H1 (cell line): ENCODE data around the gene TSC22D3. TPM values are rescaled to one million over a fixed set of nuclear protein-coding genes. Genes with fewer than 3 reads are reported as not detected.

Experiments
- CTCF ChIA-PET: fragments of 300-600 bp; sonication (Branson Sonifier 250); formaldehyde crosslinking; loops from one replicate; lab custom pipeline; 2021; ENCODE audit not compliant: partially characterized antibody; lab: Charles Lee
- POLR2A ChIA-PET: fragments of 300-600 bp; sonication (Branson Sonifier 250); formaldehyde crosslinking; loops from one replicate; lab custom pipeline; 2021; ENCODE audit warnings: inconsistent platforms; ENCODE audit not compliant: partially characterized antibody; lab: Charles Lee
- DNase-seq, 2 experiments: peaks; one replicate each; pipeline versions ENCODE4 v3.0.0 to v3.0.0-alpha.2; 2010 to 2022; ENCODE audit warnings: low spot score in 2 of 2, low read depth in 1 of 2, mixed read lengths in 1 of 2
- FAIRE-seq: peaks from 2 replicates; lab custom pipeline; 2011; peaks lifted over from hg19 to GRCh38; lab: Jason Lieb, UNC
- H2AFZ ChIP-seq: 2 replicates; pipeline ENCODE4 v1.8.1; 2012; ENCODE audit warnings: low read length, inconsistent platforms
- H2AK5ac ChIP-seq: 2 replicates; pipeline ENCODE4 v1.6.1; 2013; ENCODE audit warnings: low read depth, low read length
- H2BK120ac ChIP-seq: replicated peaks from 2 replicates; pipeline ENCODE3; 2013; ENCODE audit warnings: low read depth, low read length, inconsistent platforms
- H2BK12ac ChIP-seq: 2 replicates; pipeline ENCODE4 v1.6.1; 2013; ENCODE audit warnings: low read depth, low read length
- H2BK15ac ChIP-seq: 2 replicates; pipeline ENCODE4 v1.6.1; 2013; ENCODE audit warnings: low read length
- H2BK20ac ChIP-seq: 2 replicates; pipeline ENCODE4 v1.6.1; 2013; ENCODE audit warnings: low read length
- H2BK5ac ChIP-seq: 2 replicates; pipeline ENCODE4 v1.6.1; 2013; ENCODE audit warnings: low read depth, low read length
- H3K14ac ChIP-seq: 2 replicates; pipeline ENCODE4 v1.6.1; 2013; ENCODE audit warnings: inconsistent platforms; ENCODE audit not compliant: insufficient read length
- H3K18ac ChIP-seq: 2 replicates; pipeline ENCODE4 v1.6.1; 2013; ENCODE audit warnings: low read length; ENCODE audit errors: extremely low read depth
- H3K23ac ChIP-seq: 2 replicates; pipeline ENCODE4 v1.6.1; 2013; ENCODE audit warnings: inconsistent platforms; ENCODE audit not compliant: insufficient read length
- H3K23me2 ChIP-seq: 2 replicates; pipeline ENCODE4 v1.6.1; 2013; ENCODE audit warnings: low read depth, low read length
- H3K27ac ChIP-seq: 2 replicates; pipeline ENCODE4 v1.6.1; 2011; ENCODE audit warnings: low read depth, low read length, inconsistent platforms
- H3K27me3 ChIP-seq, 4 experiments: replicated peaks in 1 of 4; 1 replicate in 1 of 4; 2 replicates in 3 of 4; pipeline versions ENCODE4 v1.6.1 to v1.8.1; 2011 to 2013; ENCODE audit warnings: low read length in 3 of 4, mild to moderate bottlenecking in 3 of 4, inconsistent platforms in 2 of 4, mixed read lengths in 2 of 4, moderate library complexity in 1 of 4; ENCODE audit not compliant: control insufficient read depth in 3 of 4, insufficient read depth in 3 of 4; ENCODE audit errors: extremely low read depth in 1 of 4
- H3K36me3 ChIP-seq, 4 experiments: 2 replicates each; pipeline versions ENCODE4 v1.6.1 to v1.8.1; 2011 to 2013; ENCODE audit warnings: mild to moderate bottlenecking in 4 of 4, low read length in 3 of 4, moderate library complexity in 2 of 4, control low read depth in 1 of 4, inconsistent platforms in 1 of 4; ENCODE audit not compliant: insufficient read depth in 4 of 4, control insufficient read depth in 2 of 4
- H3K4ac ChIP-seq: replicated peaks from 2 replicates; pipeline ENCODE3; 2013; ENCODE audit warnings: low read length, low read depth, mixed read lengths, inconsistent platforms; ENCODE audit not compliant: insufficient read length
- H3K4me1 ChIP-seq, 4 experiments: replicated peaks in 1 of 4; 1 replicate in 1 of 4; 2 replicates in 3 of 4; pipeline versions ENCODE4 v1.6.1 to v1.8.1; 2011 to 2013; ENCODE audit warnings: low read length in 3 of 4, inconsistent platforms in 2 of 4, mixed read lengths in 1 of 4; ENCODE audit not compliant: insufficient read depth in 4 of 4, control insufficient read depth in 3 of 4
- H3K4me2 ChIP-seq, 2 experiments: 2 replicates each; pipeline versions ENCODE4 v1.6.1 to v1.8.1; 2011 to 2013; ENCODE audit warnings: low read depth in 2 of 2, low read length in 2 of 2, control low read depth in 1 of 2, inconsistent platforms in 1 of 2, mild to moderate bottlenecking in 1 of 2; ENCODE audit not compliant: insufficient read depth in 1 of 2
- H3K4me3 ChIP-seq, 4 experiments: fragments of 200-600, 300-600 bp in 1 of 4; sonication (generic), shearing (Covaris generic), sonication (Bioruptor Twin) in 1 of 4; 2 replicates each; pipeline versions ENCODE4 v1.5.1 to v1.8.1; 2011 to 2016; ENCODE audit warnings: low read length in 4 of 4, low read depth in 3 of 4, control low read depth in 2 of 4, inconsistent platforms in 2 of 4, mild to moderate bottlenecking in 2 of 4, mixed read lengths in 1 of 4, moderate library complexity in 1 of 4; ENCODE audit not compliant: insufficient read depth in 2 of 4; ENCODE audit errors: extremely low read depth in 1 of 4
- H3K56ac ChIP-seq: replicated peaks from 2 replicates; pipeline ENCODE3; 2013; ENCODE audit warnings: low read depth, mild to moderate bottlenecking, mixed read lengths, low read length, inconsistent platforms; ENCODE audit not compliant: insufficient read length
- H3K79me1 ChIP-seq: 2 replicates; pipeline ENCODE4 v1.6.1; 2013; ENCODE audit warnings: low read depth, low read length, control low read depth
- H3K79me2 ChIP-seq, 2 experiments: 2 replicates each; pipeline versions ENCODE4 v1.6.1 to v1.8.1; 2012 to 2013; ENCODE audit warnings: low read length in 2 of 2, mild to moderate bottlenecking in 2 of 2, inconsistent platforms in 1 of 2; ENCODE audit not compliant: insufficient read depth in 2 of 2, control insufficient read depth in 1 of 2
- H3K9ac ChIP-seq, 4 experiments: replicated peaks in 1 of 4; 1 replicate in 1 of 4; 2 replicates in 3 of 4; pipeline versions ENCODE4 v1.6.1 to v1.8.1; 2011 to 2013; ENCODE audit warnings: low read depth in 3 of 4, low read length in 3 of 4, control low read depth in 2 of 4, mild to moderate bottlenecking in 2 of 4, moderate library complexity in 2 of 4, inconsistent platforms in 1 of 4; ENCODE audit errors: extremely low read depth in 1 of 4
- H3K9me3 ChIP-seq, 2 experiments: 2 replicates each; pipeline versions ENCODE4 v1.6.1 to v1.8.1; 2012 to 2013; ENCODE audit warnings: mild to moderate bottlenecking in 2 of 2, moderate library complexity in 2 of 2, control low read depth in 1 of 2, inconsistent platforms in 1 of 2, low read depth in 1 of 2, low read length in 1 of 2, mixed read lengths in 1 of 2; ENCODE audit not compliant: insufficient read depth in 2 of 2
- H4K20me1 ChIP-seq, 2 experiments: replicated peaks in 1 of 2; 2 replicates each; pipeline versions ENCODE3 to v1.8.1; 2011 to 2013; ENCODE audit warnings: inconsistent platforms in 2 of 2, low read length in 2 of 2, mild to moderate bottlenecking in 1 of 2; ENCODE audit not compliant: insufficient read depth in 2 of 2, control insufficient read depth in 1 of 2
- H4K5ac ChIP-seq: 2 replicates; pipeline ENCODE4 v1.6.1; 2013; ENCODE audit warnings: low read length, low read depth, mixed read lengths, inconsistent platforms; ENCODE audit not compliant: insufficient read length
- H4K8ac ChIP-seq: 2 replicates; pipeline ENCODE4 v1.8.0; 2013; ENCODE audit warnings: mild to moderate bottlenecking, moderate library complexity, low read length, inconsistent platforms; ENCODE audit not compliant: insufficient read depth; ENCODE audit errors: extremely low read depth
- H4K91ac ChIP-seq: replicated peaks from 2 replicates; pipeline ENCODE3; 2013; ENCODE audit warnings: low read length, mixed read lengths, inconsistent platforms; ENCODE audit not compliant: insufficient read length
- CHD1 ChIP-seq: IDR thresholded peaks from 2 replicates; pipeline ENCODE4 v1.6.1; 2012; ENCODE audit warnings: low read depth, low read length, improper control_type of control experiment
- KDM4A ChIP-seq: IDR thresholded peaks from one replicate; pipeline ENCODE4 v1.7.1; 2012; ENCODE audit warnings: low read depth, mild to moderate bottlenecking, moderate library complexity, low read length, inconsistent platforms; ENCODE audit not compliant: severe bottlenecking
- KDM5A ChIP-seq: fragments of 200-600 bp; IDR thresholded peaks from 2 replicates; pipeline ENCODE4 v1.7.1; 2012; ENCODE audit warnings: mild to moderate bottlenecking, low read length, inconsistent platforms, mixed read lengths
- RXRA ChIP-seq: IDR thresholded peaks from 2 replicates; pipeline ENCODE4 v1.6.1; 2011; ENCODE audit warnings: low read depth, mild to moderate bottlenecking, low read length, moderate library complexity; ENCODE audit not compliant: insufficient read depth
- ZNF274 ChIP-seq: IDR thresholded peaks from 2 replicates; pipeline ENCODE4 v1.7.0; 2012; ENCODE audit warnings: low read length, borderline replicate concordance; ENCODE audit errors: extremely low read depth
- WGBS, 2 experiments: shearing (Covaris generic) in 1 of 2; methylation state at CpG; one replicate each; pipeline versions ENCODE4 v1.1.6 to v1.1.7; 2013 to 2015; ENCODE audit warnings: low lambda C conversion rate in 2 of 2, mixed read lengths in 2 of 2, inconsistent platforms in 1 of 2, low coverage in 1 of 2, missing lambda C conversion rate in 1 of 2; ENCODE audit not compliant: insufficient replicate concordance in 2 of 2, insufficient coverage in 1 of 2, insufficient read length in 1 of 2; ENCODE audit errors: extremely low coverage in 1 of 2, missing lambda C conversion rate in 1 of 2; 5-methylcytosine and 5-hydroxymethylcytosine counted together
- polyA plus RNA-seq, 7 experiments: library from polyadenylated mRNA; depleted of rRNA in 3 of 7; stranded (reverse) in 5 of 7; unstranded in 2 of 7; fragments of >200 nt in 5 of 7; fragments of 200-250 nt in 2 of 7; gene quantifications; 1 replicate in 5 of 7; 2 replicates in 1 of 7; 4 replicates in 1 of 7; pipeline versions ENCODE4 v1.2.1 to v1.2.3, GENCODE V29; 2011 to 2013; ENCODE audit warnings: missing spikeins in 2 of 7, mixed read lengths in 2 of 7
- total RNA-seq: library from RNA; stranded (reverse); fragmentation: NEBNext Ultra II Directional; extraction: Animal tissue kit (Norgen Biotek cat#: 25700); gene quantifications from 2 replicates; pipeline ENCODE4 v1.2.1, GENCODE V29; 2021

The TSC22D3 gene
- total and polyA plus RNA-seq, 2 of the 8 experiments (the other 6 are each of a cell fraction or from before 2014, with no cell fraction given) = 7.6 to 12.9 TPM

- H3K79me1 ChIP-seq = no peaks in the 10 kb centered on the region
- H4K5ac ChIP-seq = no peak overlapping the region
- peak overlapping the region; percentile 48; the same call in 1 of the 2 replicates for H3K18ac ChIP-seq
- ChIA-PET CTCF (interaction anchor here (0.6 to 2.0 kb wide), 3 partner anchors 17 to 35 kb away, joined by 3 to 8 read pairs (median 8); partner anchors contain the start of gene NCBP2L), POLR2A (interaction anchor here (1.0 to 2.6 kb wide), 6 partner anchors 10 to 69 kb away, joined by 3 to 13 read pairs (median 5); no protein-coding TSS in a partner anchor)
- no peak overlapping the region for H3K56ac ChIP-seq
- H4K20me1 ChIP-seq = no peaks in the 10 kb centered on the region
- no peak overlapping the region; the same call in 1 of the 2 replicates for H3K27ac ChIP-seq
- H4K8ac ChIP-seq = no peak overlapping the region
- H3K9me3 ChIP-seq = no peaks in the 10 kb centered on the region
- H2AFZ ChIP-seq = no peak overlapping the region
- 0 out of 2 replicates have a peak overlapping the region, but pooled peaks have one; percentile 61 for H2BK20ac ChIP-seq
- H2BK5ac ChIP-seq = 0 out of 2 replicates have a peak overlapping the region, but pooled peaks have one; percentile 24
- 59% methylated on average over 7 of the region's 7 CpGs; no CpG with 5 or more reads in 1 of the 2 experiments for WGBS, 2 experiments
- H3K23ac ChIP-seq = no peak overlapping the region
- H3K4me3 ChIP-seq = peak overlapping the region in 1 of 4 experiments; percentile 62; a peak in 4 of 8 replicates
- no peak overlapping the region for H2BK120ac ChIP-seq
- H3K14ac ChIP-seq = no peak overlapping the region
- H3K4me2 ChIP-seq = peak overlapping the region; percentile 62 to 79
- peaks cover 2 to 15% (median 7%) of the 10 kb centered on the region in 4 experiments; a peak in 6 of 7 replicates for H3K4me1 ChIP-seq
- DNase-seq = no peak
- TF ChIP-seq KDM5A = no peak
- no peak for TF ChIP-seq CHD1
- TF ChIP-seq RXRA = no peak
- no peak for TF ChIP-seq ZNF274
- TF ChIP-seq KDM4A = no peak
- FAIRE-seq = peak; percentile 57
- no peaks in the 10 kb centered on the region for H3K79me2 ChIP-seq
- H2BK12ac ChIP-seq = peak overlapping the region; percentile 19; the same call in 1 of the 2 replicates
- H3K23me2 ChIP-seq = no peaks in the 10 kb centered on the region; the same call in 1 of the 2 replicates
- H3K36me3 ChIP-seq = no peaks in the 10 kb centered on the region
- peaks cover 0 to 1% (median 0%) of the 10 kb centered on the region in 4 experiments; a peak in 2 of 7 replicates for H3K27me3 ChIP-seq
- H4K91ac ChIP-seq = peak overlapping the region; percentile 38
- no peak overlapping the region for H2BK15ac ChIP-seq
- 0 out of 2 replicates have a peak overlapping the region, but pooled peaks have one; percentile 15 for H2AK5ac ChIP-seq
- H3K9ac ChIP-seq = peak overlapping the region in 1 of 4 experiments; percentile 47; a peak in 2 of 7 replicates
- H3K4ac ChIP-seq = no peak overlapping the region
Observed at GRCh38 chrX:107741404-107741790, 34.2 kb downstream of the TSC22D3 start.
